DND-41 (cell line): ENCODE measurements around the gene FLG2.

Source experiments
- EZH2 ChIP-seq: IDR thresholded peaks from 3 replicates; pipeline ENCODE4 v1.6.1; 2012; ENCODE audit warnings: borderline replicate concordance, low read depth, mild to moderate bottlenecking, moderate library complexity, low read length, inconsistent platforms; ENCODE audit not compliant: severe bottlenecking
- TF ChIP-seq, protein P1 (sequence below): IDR thresholded peaks from 2 replicates; pipeline ENCODE4 v1.5.1; 2012; ENCODE audit warnings: borderline replicate concordance, low read length, moderate library complexity, mild to moderate bottlenecking; ENCODE audit not compliant: poor library complexity, severe bottlenecking; ENCODE audit errors: extremely low read depth

DNA sequence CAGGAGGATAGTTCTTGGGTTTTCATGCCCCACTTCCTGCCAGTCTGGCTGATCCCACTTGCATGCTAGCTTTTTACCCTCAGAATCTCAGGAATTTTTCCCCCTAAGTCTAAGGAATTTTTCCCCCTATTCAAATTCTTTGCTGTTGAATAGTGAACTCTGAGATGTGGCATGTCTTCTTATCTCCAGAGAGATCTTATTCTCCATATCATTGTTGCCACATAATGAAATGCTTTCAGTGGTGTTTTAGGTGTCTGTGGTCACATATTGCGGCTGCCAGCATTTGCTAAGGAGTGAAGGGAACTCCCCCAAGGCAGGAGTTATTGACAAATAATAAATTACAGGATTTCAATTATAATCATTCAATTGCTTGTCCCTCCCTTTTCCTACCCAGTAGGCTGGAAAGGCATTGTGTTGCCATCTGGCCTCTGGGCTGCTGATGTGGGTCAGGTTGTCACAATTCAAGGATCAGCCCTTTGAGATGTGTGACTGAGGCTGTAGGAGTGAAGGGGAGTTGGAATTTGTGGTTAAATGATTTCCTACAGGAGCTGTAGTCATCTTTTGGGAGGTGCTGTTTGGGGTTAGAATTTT lies 30.9 kb downstream of the FLG2 start:
- TF ChIP-seq, protein P1, sequence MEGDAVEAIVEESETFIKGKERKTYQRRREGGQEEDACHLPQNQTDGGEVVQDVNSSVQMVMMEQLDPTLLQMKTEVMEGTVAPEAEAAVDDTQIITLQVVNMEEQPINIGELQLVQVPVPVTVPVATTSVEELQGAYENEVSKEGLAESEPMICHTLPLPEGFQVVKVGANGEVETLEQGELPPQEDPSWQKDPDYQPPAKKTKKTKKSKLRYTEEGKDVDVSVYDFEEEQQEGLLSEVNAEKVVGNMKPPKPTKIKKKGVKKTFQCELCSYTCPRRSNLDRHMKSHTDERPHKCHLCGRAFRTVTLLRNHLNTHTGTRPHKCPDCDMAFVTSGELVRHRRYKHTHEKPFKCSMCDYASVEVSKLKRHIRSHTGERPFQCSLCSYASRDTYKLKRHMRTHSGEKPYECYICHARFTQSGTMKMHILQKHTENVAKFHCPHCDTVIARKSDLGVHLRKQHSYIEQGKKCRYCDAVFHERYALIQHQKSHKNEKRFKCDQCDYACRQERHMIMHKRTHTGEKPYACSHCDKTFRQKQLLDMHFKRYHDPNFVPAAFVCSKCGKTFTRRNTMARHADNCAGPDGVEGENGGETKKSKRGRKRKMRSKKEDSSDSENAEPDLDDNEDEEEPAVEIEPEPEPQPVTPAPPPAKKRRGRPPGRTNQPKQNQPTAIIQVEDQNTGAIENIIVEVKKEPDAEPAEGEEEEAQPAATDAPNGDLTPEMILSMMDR, result no peak
- no peak for TF ChIP-seq EZH2
